HepG2 (cell line): ENCODE results near the gene TOR1AIP1. TPM values are rescaled to one million over a fixed set of nuclear protein-coding genes. Genes with fewer than 3 reads are reported as not detected.
"Not testable (repeated sequence)": the region's sequence is repeated elsewhere in the genome, so short reads cannot be mapped to it uniquely, and the experiment has no call there.

Experiments
- ATAC-seq: fragments of 200-7000 bp; cut with Tn5 transposase; 3 replicates; pipeline ENCODE4 v1.9.1; 2020; ENCODE audit warnings: mild to moderate bottlenecking, moderate library complexity
- BruUV-seq: library from RNA; stranded (reverse); fragments of 400-500 nt; replicated peaks from 2 replicates; lab custom pipeline; 2021; lab: Mats Ljungman, UMichigan
- CTCF ChIA-PET: fragments of 300-600 bp; formaldehyde crosslinking; extraction: SDS; loops from one replicate; lab custom pipeline; 2021; ENCODE audit warnings: low total read pairs, inconsistent platforms, low intra/inter-chr PET ratio; lab: Yijun Ruan, JAX
- POLR2A ChIA-PET: fragments of 350-600 bp; sonication (Branson Sonifier 250); formaldehyde crosslinking; loops from one replicate; lab custom pipeline; 2020; ENCODE audit warnings: antibody characterized with exemption, inconsistent platforms; lab: Yijun Ruan, JAX
- DNase-seq: peaks from one replicate; pipeline ENCODE4 v3.0.0-alpha.2; 2015; ENCODE audit warnings: low spot score
- FAIRE-seq: peaks from 3 replicates; lab custom pipeline; 2011; peaks lifted over from hg19 to GRCh38; lab: Jason Lieb, UNC
- H2AFZ ChIP-seq: one replicate; pipeline ENCODE4 v1.6.1; 2011; ENCODE audit warnings: low read length, inconsistent platforms
- H3K27ac ChIP-seq: fragments of 300-600 bp; 3 replicates; pipeline ENCODE4 v1.8.0; 2011; ENCODE audit warnings: mixed run types, mild to moderate bottlenecking, mixed read lengths, low read length, inconsistent platforms; ENCODE audit not compliant: insufficient read depth; ENCODE audit errors: extremely low read length
- H3K27me3 ChIP-seq, 2 experiments: fragments of 200-600 bp in 1 of 2; 2 replicates in 1 of 2; 3 replicates in 1 of 2; pipeline versions ENCODE4 v1.6.0 to v1.8.0; 2011; ENCODE audit warnings: low read length in 2 of 2, mild to moderate bottlenecking in 2 of 2, moderate library complexity in 2 of 2, inconsistent platforms in 1 of 2; ENCODE audit not compliant: insufficient read depth in 2 of 2, control insufficient read depth in 1 of 2
- H3K36me3 ChIP-seq, 2 experiments: fragments of 200-600 bp in 1 of 2; replicated peaks in 1 of 2; 2 replicates in 1 of 2; 3 replicates in 1 of 2; pipeline versions ENCODE4 v1.5.1 to v1.8.0; 2011; ENCODE audit warnings: low read length in 2 of 2, inconsistent platforms in 1 of 2; ENCODE audit not compliant: insufficient read depth in 2 of 2, control insufficient read depth in 1 of 2
- H3K4me1 ChIP-seq: 2 replicates; pipeline ENCODE4 v1.5.1; 2012; ENCODE audit warnings: low read length, inconsistent platforms; ENCODE audit not compliant: insufficient read depth
- H3K4me2 ChIP-seq: 2 replicates; pipeline ENCODE4 v1.6.0; 2011; ENCODE audit warnings: low read depth, low read length, inconsistent platforms
- H3K4me3 ChIP-seq, 3 experiments: fragments of 200-600 bp in 1 of 3; sonication (generic), shearing (Covaris generic) in 1 of 3; replicated peaks in 1 of 3; 2 replicates each; pipeline ENCODE4 v1.5.1; 2011 to 2016; ENCODE audit warnings: low read length in 3 of 3, inconsistent platforms in 2 of 3, low read depth in 2 of 3, mild to moderate bottlenecking in 2 of 3, control low read depth in 1 of 3, mixed read lengths in 1 of 3; ENCODE audit not compliant: insufficient read depth in 1 of 3
- H3K79me2 ChIP-seq: one replicate; pipeline ENCODE4 v1.6.1; 2011; ENCODE audit warnings: low read length, inconsistent platforms; ENCODE audit not compliant: insufficient read depth
- H3K9ac ChIP-seq: 2 replicates; pipeline ENCODE4 v1.6.0; 2011; ENCODE audit warnings: mild to moderate bottlenecking, low read depth, low read length, inconsistent platforms; ENCODE audit not compliant: insufficient read depth
- H3K9me3 ChIP-seq: 2 replicates; pipeline ENCODE4 v1.5.1; 2012; ENCODE audit warnings: mild to moderate bottlenecking, low read length
- H4K20me1 ChIP-seq: 2 replicates; pipeline ENCODE4 v1.6.0; 2011; ENCODE audit warnings: inconsistent platforms, mild to moderate bottlenecking, low read length, moderate library complexity; ENCODE audit not compliant: insufficient read depth
- FOSL2 ChIP-seq: sonication (generic); formaldehyde crosslinking; IDR thresholded peaks from 2 replicates; pipeline ENCODE4 v1.4.0; 2020; ENCODE audit warnings: missing genetic modification reagents
- HMG20A ChIP-seq: IDR thresholded peaks from 2 replicates; pipeline ENCODE4 v1.6.1; 2016; ENCODE audit warnings: borderline replicate concordance
- IKZF4 ChIP-seq: sonication (generic); formaldehyde crosslinking; IDR thresholded peaks from 2 replicates; pipeline ENCODE4 v1.5.1; 2020; ENCODE audit warnings: borderline replicate concordance, mild to moderate bottlenecking, low read depth, missing genetic modification reagents; ENCODE audit errors: not compliant biosample characterization
- KDM5A ChIP-seq: fragments of 200-600 bp; sonication (generic); IDR thresholded peaks from 2 replicates; pipeline ENCODE4 v1.7.0; 2018; ENCODE audit warnings: antibody characterized with exemption, mild to moderate bottlenecking, low read length, borderline replicate concordance
- KIAA2018 ChIP-seq: sonication (generic); formaldehyde crosslinking; IDR thresholded peaks from 2 replicates; pipeline ENCODE4 v1.5.0; 2020; ENCODE audit warnings: mild to moderate bottlenecking, missing genetic modification reagents, borderline replicate concordance
- MAF1 ChIP-seq: sonication (generic); formaldehyde crosslinking; IDR thresholded peaks from 2 replicates; pipeline ENCODE4 v1.5.0; 2020; ENCODE audit warnings: missing genetic modification reagents, borderline replicate concordance
- NFYB ChIP-seq: sonication (generic); formaldehyde crosslinking; IDR thresholded peaks from 2 replicates; pipeline ENCODE4 v1.4.0; 2020; ENCODE audit warnings: missing genetic modification reagents
- SOX5 ChIP-seq: IDR thresholded peaks from 2 replicates; pipeline ENCODE4 v1.6.1; 2016; ENCODE audit warnings: borderline replicate concordance
- ZBTB7A ChIP-seq: sonication (generic); formaldehyde crosslinking; IDR thresholded peaks from 2 replicates; pipeline ENCODE4 v1.8.0; 2022; ENCODE audit warnings: mild to moderate bottlenecking, missing genetic modification reagents
- ZBTB7B ChIP-seq: sonication (generic); formaldehyde crosslinking; IDR thresholded peaks from 2 replicates; pipeline ENCODE4 v1.4.0; 2020; ENCODE audit warnings: missing genetic modification reagents
- WGBS: methylation state at CpG from one replicate; pipeline ENCODE4 v1.1.6; 2017; ENCODE audit warnings: low lambda C conversion rate; 5-methylcytosine and 5-hydroxymethylcytosine counted together
- in situ Hi-C: cut with HindIII; loops from 2 replicates; pipeline ENCODE4 v1.10.0; 2017; ENCODE audit warnings: low pct_unique_long_range_greater_than_20kb; ENCODE audit not compliant: extremely low pct_ligation_motif_present
- intact Hi-C: fragments of 100-400 bp; cut with micrococcal nuclease; formaldehyde crosslinking; loops from one replicate; pipeline ENCODE4 v1.10.0; 2022; ENCODE audit not compliant: unreplicated experiment
- polyA plus RNA-seq, 8 experiments: library from polyadenylated mRNA; depleted of rRNA in 3 of 8; stranded (reverse) in 7 of 8; unstranded in 1 of 8; fragments of >200 nt; fragmentation: Illumina TruSeq in 4 of 8; extraction: Trizol in 4 of 8; gene quantifications; 2 replicates each; pipeline versions ENCODE4 v1.2.1 to v1.2.3, GENCODE V29; 2011 to 2016; ENCODE audit warnings: low read depth in 4 of 8, missing spikeins in 1 of 8, mixed read lengths in 1 of 8; ENCODE audit not compliant: insufficient read depth in 1 of 8
- total RNA-seq, 5 experiments: library from RNA; depleted of rRNA; stranded (reverse); fragments of >200 nt; fragmentation: Illumina TruSeq; extraction: Trizol; gene quantifications; 2 replicates each; pipeline ENCODE4 v1.2.3, GENCODE V29; 2016; ENCODE audit warnings: low read depth in 1 of 5

TOR1AIP1 gene
- total and polyA plus RNA-seq, 2 of the 13 experiments (the other 11 are each of a cell fraction or from before 2014, with no cell fraction given) = 15.6 to 29.0 TPM

- H3K27me3 ChIP-seq, H4K20me1 ChIP-seq, FAIRE-seq, CTCF ChIA-PET, H2AFZ ChIP-seq, H3K4me3 ChIP-seq, H3K4me1 ChIP-seq, H3K27ac ChIP-seq, in situ Hi-C loops, ATAC-seq, intact Hi-C loops, H3K4me2 ChIP-seq, BruUV-seq, H3K9ac ChIP-seq, H3K9me3 ChIP-seq, POLR2A ChIA-PET, H3K79me2 ChIP-seq, H3K36me3 ChIP-seq, DNase-seq: not testable (repeated sequence)
- TF ChIP-seq NFYB (CRISPR knock-in tag) = peak; percentile 38; the same call in 1 of the 2 replicates
- WGBS = 86% methylated on average over 6 of the region's 38 CpGs
These were observed 45.2 kb upstream of the TOR1AIP1 start for GRCh38 chr1:179836686-179837445.

DNA sequence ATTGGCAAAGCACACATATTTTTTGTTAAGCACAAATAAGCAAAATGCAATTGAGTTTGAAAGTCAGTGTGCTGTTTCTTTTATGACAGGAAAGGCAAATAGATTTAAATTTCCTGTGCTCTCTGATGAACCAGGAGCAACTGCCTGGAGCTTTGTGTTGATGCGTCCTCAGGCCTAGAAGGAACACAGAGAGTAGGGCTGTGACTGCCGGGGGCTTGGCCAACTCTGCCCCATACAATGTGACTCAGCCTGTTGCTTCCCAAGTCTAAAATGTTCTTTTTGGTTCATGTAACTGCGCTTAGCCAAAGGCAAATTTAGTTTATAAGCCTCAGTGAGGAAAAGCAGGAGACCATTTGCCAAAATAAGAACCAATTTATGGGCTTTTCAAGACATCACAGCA lies 42.0 kb upstream of the TOR1AIP1 start:
- in situ Hi-C loops = no loop called here
- ATAC-seq = no peak
- CTCF ChIA-PET = no interaction called here
- TF ChIP-seq KDM5A (no peak), ZBTB7A (no peak), ZBTB7B (CRISPR knock-in tag) (no peak), KIAA2018 (CRISPR knock-in tag) (no peak), IKZF4 (CRISPR knock-in tag) (no peak), FOSL2 (no peak), SOX5 (CRISPR knock-in tag) (no peak), MAF1 (CRISPR knock-in tag) (no peak), HMG20A (CRISPR knock-in tag) (no peak)

More for the DNA sequence above, 42.0 kb upstream of the TOR1AIP1 start:
- Histone ChIP-seq H3K4me3 (no peak overlapping the region), H3K27me3 (no peaks in the 10 kb centered on the region), H4K20me1 (no peaks in the 10 kb centered on the region), H3K9ac (no peak overlapping the region), H3K4me2 (no peak overlapping the region), H3K9me3 (no peaks in the 10 kb centered on the region), H3K4me1 (no peaks in the 10 kb centered on the region), H3K79me2 (no peaks in the 10 kb centered on the region), H3K36me3 (peaks cover 1 to 8% of the 10 kb centered on the region in 2 experiments; a peak in 1 of 5 replicates), H3K27ac (no peak overlapping the region), H2AFZ (no peak overlapping the region)
- no TSS peak for BruUV-seq
- intact Hi-C loops = no loop called here
- DNase-seq (no peak), FAIRE-seq (no peak)
- 100% methylated on average over 3 of the region's 3 CpGs for WGBS
- POLR2A ChIA-PET = no interaction called here
